Measurements from ENCODE around the gene CDH24.

DNA sequence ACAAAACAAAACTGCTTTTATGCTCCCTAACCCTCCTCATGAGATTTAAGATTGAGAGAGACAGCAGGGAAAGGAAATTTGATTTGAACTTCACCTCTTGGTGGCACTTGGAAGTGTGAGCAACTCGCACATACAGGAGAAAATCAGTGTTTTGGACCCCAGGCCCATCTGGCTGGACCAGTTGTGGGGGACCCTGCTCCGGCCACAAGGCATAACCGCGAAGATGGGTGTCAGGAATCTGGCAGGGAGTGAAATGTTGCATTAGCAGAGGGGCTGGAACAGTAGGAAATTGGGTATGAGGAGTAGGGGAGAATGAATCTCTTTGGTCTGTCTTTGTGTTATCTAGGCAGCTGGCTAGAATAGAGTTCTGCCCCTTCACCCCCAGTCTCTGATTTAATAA, 46.3 kb upstream of the CDH24 start:
- no peak for TF ChIP-seq EZH2 (IDR thresholded peaks at IDR 0.05; ENCODE audit: low read length, unreplicated experiment)
- TF ChIP-seq, protein P1, sequence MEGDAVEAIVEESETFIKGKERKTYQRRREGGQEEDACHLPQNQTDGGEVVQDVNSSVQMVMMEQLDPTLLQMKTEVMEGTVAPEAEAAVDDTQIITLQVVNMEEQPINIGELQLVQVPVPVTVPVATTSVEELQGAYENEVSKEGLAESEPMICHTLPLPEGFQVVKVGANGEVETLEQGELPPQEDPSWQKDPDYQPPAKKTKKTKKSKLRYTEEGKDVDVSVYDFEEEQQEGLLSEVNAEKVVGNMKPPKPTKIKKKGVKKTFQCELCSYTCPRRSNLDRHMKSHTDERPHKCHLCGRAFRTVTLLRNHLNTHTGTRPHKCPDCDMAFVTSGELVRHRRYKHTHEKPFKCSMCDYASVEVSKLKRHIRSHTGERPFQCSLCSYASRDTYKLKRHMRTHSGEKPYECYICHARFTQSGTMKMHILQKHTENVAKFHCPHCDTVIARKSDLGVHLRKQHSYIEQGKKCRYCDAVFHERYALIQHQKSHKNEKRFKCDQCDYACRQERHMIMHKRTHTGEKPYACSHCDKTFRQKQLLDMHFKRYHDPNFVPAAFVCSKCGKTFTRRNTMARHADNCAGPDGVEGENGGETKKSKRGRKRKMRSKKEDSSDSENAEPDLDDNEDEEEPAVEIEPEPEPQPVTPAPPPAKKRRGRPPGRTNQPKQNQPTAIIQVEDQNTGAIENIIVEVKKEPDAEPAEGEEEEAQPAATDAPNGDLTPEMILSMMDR (conservative IDR thresholded peaks at IDR 0.05; ENCODE audit: low read depth, low read length), result no peak

Data from PC-3 (cell line).